Mammary epithelial cell (primary cell): ENCODE data around the gene CYP20A1.

Experiments
- CTCF ChIP-seq, 2 donors: IDR thresholded peaks in 1 of 2; conservative IDR thresholded peaks in 1 of 2; 2 replicates each; pipeline ENCODE4 v1.5.1; 2011 to 2012; ENCODE audit warnings: inconsistent platforms in 2 of 2, low read length in 2 of 2, mild to moderate bottlenecking in 2 of 2, control low read depth in 1 of 2, low read depth in 1 of 2; ENCODE audit not compliant: insufficient read depth in 1 of 2; ENCODE audit errors: extremely low read depth in 1 of 2
- EZH2 ChIP-seq: IDR thresholded peaks from 2 replicates; pipeline ENCODE4 v1.6.1; 2012; ENCODE audit warnings: low read length, inconsistent platforms, borderline replicate concordance

DNA sequence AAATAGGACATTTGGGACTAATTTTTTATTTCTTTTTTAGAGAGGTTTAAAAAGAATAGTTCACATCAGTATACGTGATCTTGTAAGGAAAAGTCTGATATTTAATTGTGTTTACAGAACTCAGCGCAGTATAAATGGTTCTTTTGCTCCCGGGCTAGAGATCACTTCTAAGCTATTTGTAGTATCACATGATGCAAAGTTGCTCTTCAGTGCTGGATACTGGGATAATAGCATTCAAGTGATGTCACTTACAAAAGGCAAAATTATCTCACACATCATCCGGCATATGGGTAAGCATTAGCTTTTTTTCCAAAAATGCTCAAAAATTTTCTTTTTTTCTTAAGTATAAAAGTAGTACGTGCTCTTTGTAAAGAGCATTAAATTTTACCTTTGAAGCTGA lies 37.4 kb upstream of the CYP20A1 start:
- TF ChIP-seq CTCF (conservative IDR thresholded peaks at IDR 0.05 in 1 of 2, IDR thresholded peaks at IDR 0.05 in 1 of 2; ENCODE audit: extremely low read depth in 1 of 2, insufficient read depth in 1 of 2, low read depth in 1 of 2, low read length in 2 of 2) (no peak), EZH2 (no peak)
